Measurements from ENCODE around the gene PPIL1. TPM values are rescaled to one million over a fixed set of nuclear protein-coding genes. Genes with fewer than 3 reads are reported as not detected.

PPIL1 gene
- total and polyA plus RNA-seq, 4 donors, result 15.8 to 23.9 (median 20.3) TPM

- TF ChIP-seq CTCF (IDR thresholded peaks at IDR 0.05; ENCODE audit: low read depth, low read length, missing input control), result peak; percentile 26
Measured at GRCh38 chr6:36914227-36914794, 39.7 kb upstream of the PPIL1 start (continued).

DNA sequence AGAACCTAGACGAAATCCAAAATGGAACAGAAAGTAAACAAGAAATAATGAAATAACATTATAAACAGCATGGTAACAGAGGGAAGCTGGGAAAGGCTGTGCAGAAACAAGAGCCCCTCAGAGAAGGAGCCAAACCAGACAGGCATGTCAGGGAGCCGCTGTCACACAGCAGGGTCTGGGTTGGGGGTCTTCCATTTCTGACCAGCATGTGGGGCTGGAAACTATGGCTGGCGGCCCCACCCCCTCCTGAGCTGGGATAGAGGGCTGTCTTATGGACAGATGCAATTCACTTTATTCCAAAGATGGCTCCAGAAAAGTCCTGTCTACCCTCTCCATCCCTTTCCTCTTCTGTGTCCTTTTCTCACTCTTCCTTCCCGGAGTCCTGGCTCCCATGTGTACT lies 38.5 kb upstream of the PPIL1 start:
- 88% methylated on average over 4 of the region's 4 CpGs for WGBS

More for the DNA sequence above, 38.5 kb upstream of the PPIL1 start:
- peaks cover 4 to 39% (median 20%) of the 10 kb centered on the region in 4 donors for H3K36me3 ChIP-seq (ENCODE audit: control insufficient read depth in 4 of 4, insufficient read depth in 3 of 4, low read depth in 1 of 4, low read length in 3 of 4)
- H3K4me1 ChIP-seq (ENCODE audit: control insufficient read depth in 4 of 4, insufficient read depth in 4 of 4, low read length in 3 of 4), result peaks cover 0 to 10% (median 6%) of the 10 kb centered on the region in 4 donors
- DNase-seq (ENCODE audit: low spot score), result no peak
- TF ChIP-seq SP1 (IDR thresholded peaks at IDR 0.05) (no peak), CTCF (IDR thresholded peaks at IDR 0.05; ENCODE audit: low read depth, low read length, missing input control) (no peak), JUND (IDR thresholded peaks at IDR 0.05) (no peak), HNF4A (conservative IDR thresholded peaks at IDR 0.05) (no peak), ATF3 (IDR thresholded peaks at IDR 0.05) (no peak), RAD21 (IDR thresholded peaks at IDR 0.05) (no peak), GABPA (IDR thresholded peaks at IDR 0.05 in 1 of 2, conservative IDR thresholded peaks at IDR 0.05 in 1 of 2) (no peak), TAF1 (conservative IDR thresholded peaks at IDR 0.05) (no peak), YY1 (IDR thresholded peaks at IDR 0.05) (no peak), FOXA2 (IDR thresholded peaks at IDR 0.05) (no peak), HNF4G (IDR thresholded peaks at IDR 0.05) (no peak), EGR1 (IDR thresholded peaks at IDR 0.05; ENCODE audit: low read depth in 2 of 2) (no peak), FOXA1 (IDR thresholded peaks at IDR 0.05) (no peak), NR2F2 (IDR thresholded peaks at IDR 0.05) (no peak)
- TF ChIP-seq, protein P1, sequence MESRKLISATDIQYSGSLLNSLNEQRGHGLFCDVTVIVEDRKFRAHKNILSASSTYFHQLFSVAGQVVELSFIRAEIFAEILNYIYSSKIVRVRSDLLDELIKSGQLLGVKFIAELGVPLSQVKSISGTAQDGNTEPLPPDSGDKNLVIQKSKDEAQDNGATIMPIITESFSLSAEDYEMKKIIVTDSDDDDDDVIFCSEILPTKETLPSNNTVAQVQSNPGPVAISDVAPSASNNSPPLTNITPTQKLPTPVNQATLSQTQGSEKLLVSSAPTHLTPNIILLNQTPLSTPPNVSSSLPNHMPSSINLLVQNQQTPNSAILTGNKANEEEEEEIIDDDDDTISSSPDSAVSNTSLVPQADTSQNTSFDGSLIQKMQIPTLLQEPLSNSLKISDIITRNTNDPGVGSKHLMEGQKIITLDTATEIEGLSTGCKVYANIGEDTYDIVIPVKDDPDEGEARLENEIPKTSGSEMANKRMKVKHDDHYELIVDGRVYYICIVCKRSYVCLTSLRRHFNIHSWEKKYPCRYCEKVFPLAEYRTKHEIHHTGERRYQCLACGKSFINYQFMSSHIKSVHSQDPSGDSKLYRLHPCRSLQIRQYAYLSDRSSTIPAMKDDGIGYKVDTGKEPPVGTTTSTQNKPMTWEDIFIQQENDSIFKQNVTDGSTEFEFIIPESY (IDR thresholded peaks at IDR 0.05), result no peak
- TF ChIP-seq, protein P2, sequence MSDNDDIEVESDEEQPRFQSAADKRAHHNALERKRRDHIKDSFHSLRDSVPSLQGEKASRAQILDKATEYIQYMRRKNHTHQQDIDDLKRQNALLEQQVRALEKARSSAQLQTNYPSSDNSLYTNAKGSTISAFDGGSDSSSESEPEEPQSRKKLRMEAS (IDR thresholded peaks at IDR 0.05), result no peak
- H3K27ac ChIP-seq (ENCODE audit: low read depth in 1 of 2, low read length in 2 of 2), result no peak overlapping the region
- no peak overlapping the region for H3K4me3 ChIP-seq (ENCODE audit: low read depth in 1 of 3, low read length in 3 of 3)
- no peaks in the 10 kb centered on the region for H3K27me3 ChIP-seq (ENCODE audit: control insufficient read depth in 4 of 4, insufficient read depth in 4 of 4, low read length in 3 of 4)
- no peak overlapping the region for H3K9ac ChIP-seq (ENCODE audit: low read depth in 1 of 2, low read length in 2 of 2)
- no peaks in the 10 kb centered on the region for H3K9me3 ChIP-seq (ENCODE audit: control insufficient read depth in 4 of 4, low read length in 3 of 4)

Data from liver (tissue), 9 donors.